GM12875 (cell line): ENCODE results near the gene HOXD11.

ENCODE experiments used
- H3K4me3 ChIP-seq: one replicate; pipeline ENCODE4 v1.5.1; 2011; ENCODE audit warnings: low read depth, low read length, control low read depth
- TF ChIP-seq, protein P1 (sequence below): IDR thresholded peaks from 2 replicates; pipeline ENCODE4 v1.5.1; 2011; ENCODE audit warnings: low read depth, mild to moderate bottlenecking, control low read depth, inconsistent platforms, low read length, moderate library complexity, borderline replicate concordance; ENCODE audit not compliant: insufficient read depth

The HOXD11 gene

DNA sequence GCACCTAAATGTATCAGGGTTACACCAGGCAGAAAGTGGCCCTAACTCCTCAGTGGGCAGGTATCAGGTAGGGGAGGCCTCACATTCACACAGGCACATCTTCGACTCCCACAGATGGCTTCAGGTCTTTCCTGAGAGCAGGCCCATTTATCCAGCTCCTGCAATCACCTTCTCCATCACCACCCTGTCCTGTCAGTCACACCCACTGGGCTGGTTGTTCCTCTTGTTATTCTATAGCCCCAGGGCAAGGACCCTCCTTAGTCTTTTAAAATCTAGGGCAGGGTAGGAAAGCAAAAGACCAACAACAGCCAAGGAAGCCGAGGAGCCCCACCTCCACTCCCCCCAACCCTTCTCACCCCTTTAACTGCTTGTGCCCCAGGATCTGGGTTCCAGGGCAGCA, 35.2 kb downstream of the HOXD11 start:
- TF ChIP-seq, protein P1, sequence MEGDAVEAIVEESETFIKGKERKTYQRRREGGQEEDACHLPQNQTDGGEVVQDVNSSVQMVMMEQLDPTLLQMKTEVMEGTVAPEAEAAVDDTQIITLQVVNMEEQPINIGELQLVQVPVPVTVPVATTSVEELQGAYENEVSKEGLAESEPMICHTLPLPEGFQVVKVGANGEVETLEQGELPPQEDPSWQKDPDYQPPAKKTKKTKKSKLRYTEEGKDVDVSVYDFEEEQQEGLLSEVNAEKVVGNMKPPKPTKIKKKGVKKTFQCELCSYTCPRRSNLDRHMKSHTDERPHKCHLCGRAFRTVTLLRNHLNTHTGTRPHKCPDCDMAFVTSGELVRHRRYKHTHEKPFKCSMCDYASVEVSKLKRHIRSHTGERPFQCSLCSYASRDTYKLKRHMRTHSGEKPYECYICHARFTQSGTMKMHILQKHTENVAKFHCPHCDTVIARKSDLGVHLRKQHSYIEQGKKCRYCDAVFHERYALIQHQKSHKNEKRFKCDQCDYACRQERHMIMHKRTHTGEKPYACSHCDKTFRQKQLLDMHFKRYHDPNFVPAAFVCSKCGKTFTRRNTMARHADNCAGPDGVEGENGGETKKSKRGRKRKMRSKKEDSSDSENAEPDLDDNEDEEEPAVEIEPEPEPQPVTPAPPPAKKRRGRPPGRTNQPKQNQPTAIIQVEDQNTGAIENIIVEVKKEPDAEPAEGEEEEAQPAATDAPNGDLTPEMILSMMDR = no peak
- H3K4me3 ChIP-seq = no peak overlapping the region

DNA sequence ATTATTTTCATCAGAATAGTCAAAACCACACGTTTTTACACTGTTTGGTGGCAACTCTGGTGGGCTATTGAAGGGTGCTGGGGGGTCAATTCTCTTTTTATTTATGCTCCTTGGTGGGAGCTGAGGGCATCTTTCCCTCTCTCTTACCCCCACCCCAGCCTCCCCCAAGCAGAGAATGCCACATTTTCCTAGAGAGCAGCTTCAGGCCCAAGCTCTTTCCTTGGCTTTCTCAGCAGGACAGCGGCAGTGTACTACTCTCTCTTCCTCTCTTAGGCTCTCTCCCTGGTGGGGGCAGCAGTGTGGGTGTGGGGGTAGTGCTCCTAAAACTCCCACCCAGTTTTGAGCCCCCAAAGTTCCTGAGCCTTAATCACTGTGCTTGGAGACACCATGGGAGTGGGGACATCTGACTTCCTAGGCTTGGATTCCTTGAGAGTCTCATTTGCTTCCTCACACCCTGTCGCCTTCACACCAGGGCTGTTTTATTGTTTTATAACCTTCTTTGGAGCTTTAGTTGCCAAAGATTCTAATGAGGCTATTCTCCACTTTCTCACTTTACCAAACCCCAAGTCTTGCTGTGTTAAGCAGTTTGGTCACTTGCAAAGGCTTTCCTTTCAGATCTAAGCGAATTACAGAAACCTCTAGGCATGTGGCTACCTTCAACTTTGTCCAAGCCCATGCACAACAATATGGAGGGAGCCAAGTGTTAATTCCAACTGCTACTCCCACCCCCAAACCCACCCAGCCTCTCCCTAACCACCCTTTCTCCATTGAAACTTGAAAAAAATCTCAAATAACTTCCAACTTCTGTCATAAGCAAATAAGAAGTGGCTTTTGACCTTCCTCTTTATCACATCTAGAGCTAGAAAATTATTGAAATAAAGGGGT, 38.2 kb downstream of the HOXD11 start:
- no peak overlapping the region for H3K4me3 ChIP-seq
- TF ChIP-seq, protein P1 = no peak

DNA sequence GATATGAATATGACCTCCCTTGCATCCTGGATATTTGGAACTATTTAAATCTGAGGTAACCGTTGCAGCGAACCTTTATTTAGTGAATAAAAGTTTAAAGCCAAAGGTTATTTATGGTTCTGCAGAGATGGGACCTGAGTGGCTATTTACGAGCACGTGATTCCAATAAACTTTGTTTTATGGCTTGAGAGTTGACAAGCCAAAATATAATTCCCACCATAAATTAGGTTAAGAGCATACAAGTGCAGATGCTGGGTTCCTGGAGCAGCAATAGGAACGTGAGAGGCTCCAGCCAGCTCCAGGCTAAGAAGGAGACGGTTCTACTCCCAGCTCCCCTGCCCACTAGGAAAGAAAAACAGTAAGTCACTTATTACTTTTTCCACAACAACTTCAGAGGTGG, 39.0 kb downstream of the HOXD11 start:
- no peak overlapping the region for H3K4me3 ChIP-seq
- TF ChIP-seq, protein P1 = no peak

DNA sequence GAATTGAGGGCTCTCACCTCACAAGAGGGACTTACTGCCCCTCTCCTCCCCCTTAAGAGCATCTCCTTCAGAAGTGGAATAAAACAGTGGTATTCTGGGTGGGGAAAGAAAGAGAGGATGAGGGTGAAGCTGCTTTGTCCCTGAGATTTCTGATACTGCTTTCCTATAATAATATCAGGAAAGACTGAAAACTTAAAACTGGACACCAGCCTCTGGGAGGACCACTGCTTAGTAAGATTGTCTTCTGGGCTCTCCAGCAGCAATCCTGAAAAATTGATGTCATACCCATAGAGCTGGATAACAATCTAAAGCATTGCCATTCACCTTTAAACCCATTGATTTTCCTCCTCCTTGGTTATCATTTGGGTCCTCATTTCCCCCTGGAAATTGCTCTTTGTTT, 39.6 kb downstream of the HOXD11 start:
- no peak overlapping the region for H3K4me3 ChIP-seq
- TF ChIP-seq, protein P1 = no peak

DNA sequence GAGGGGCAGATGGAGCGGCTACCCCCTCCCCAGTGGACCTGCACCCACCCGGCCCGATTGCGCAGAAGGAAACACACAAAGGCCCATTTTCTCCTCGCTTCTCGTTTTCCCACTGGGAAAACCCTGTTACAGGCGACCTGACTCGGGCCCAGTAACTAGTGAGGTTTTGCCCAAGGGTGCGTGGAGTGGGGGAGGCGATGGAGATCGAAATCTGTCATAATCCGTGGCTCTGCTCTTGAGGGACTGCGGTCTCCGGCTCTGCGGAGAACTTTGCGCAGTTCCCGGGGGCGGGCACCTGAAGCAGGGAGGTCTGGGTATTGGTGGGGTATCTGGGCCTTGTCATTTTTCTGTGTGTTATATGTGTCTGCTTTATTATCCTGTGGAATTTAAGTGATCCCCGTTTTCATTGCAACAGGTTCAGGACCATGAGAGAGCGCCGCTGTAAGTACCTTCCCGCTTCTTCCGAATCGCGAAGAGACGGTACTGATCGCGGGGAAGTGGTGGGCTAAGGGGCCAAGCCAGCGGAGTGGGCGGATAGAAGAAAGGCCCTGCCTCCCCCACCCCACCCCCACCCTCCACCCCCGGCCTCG, 40.2 kb downstream of the HOXD11 start:
- no peak overlapping the region for H3K4me3 ChIP-seq
- TF ChIP-seq, protein P1 = no peak

DNA sequence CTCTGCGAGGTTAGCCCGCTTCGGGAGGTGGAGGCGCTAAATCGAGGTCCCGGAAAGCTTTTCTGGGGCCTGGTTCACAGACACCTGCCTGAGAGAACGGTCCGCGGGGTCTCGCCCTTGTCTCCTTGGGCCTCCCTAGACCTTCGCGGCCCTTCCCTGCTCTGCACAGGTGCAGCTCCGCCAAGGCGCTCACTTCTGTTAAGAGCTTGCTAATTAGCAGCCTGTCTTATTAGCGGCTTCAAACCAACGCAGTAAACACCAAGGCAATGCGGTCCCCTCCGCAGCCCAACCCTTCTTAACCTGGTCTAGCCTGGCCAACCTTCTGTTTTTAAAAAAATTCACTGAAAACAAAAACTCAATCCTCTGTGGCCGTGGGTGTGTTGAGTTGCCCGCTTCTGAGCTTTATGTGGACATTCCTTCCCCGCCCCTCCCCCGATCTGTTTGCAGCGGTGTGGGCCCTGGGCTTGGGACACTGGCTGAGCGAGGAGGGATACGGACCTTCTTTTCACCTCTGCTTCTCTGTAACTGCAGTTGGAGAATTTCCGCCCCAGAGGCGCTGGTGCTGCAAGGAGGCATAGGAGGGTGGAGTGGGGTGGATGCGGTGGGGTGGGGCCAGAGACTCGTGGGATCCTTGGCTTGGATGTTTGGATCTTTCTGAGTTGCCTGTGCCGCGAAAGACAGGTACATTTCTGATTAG, 40.9 kb downstream of the HOXD11 start:
- H3K4me3 ChIP-seq = no peak overlapping the region
- TF ChIP-seq, protein P1 = no peak
